WTC11 (cell line): ENCODE data around the gene CSAG3. TPM values are rescaled to one million over a fixed set of nuclear protein-coding genes. Genes with fewer than 3 reads are reported as not detected.
"Not testable (repeated sequence)": the region's sequence is repeated elsewhere in the genome, so short reads cannot be mapped to it uniquely, and the experiment has no call there.

ENCODE experiments used
- ATAC-seq: fragments of 200-7000 bp; cut with Tn5 transposase; 2 replicates; pipeline ENCODE4 v1.10.0; 2021; ENCODE audit warnings: mild to moderate bottlenecking, moderate library complexity
- Bru-seq: library from RNA; stranded (reverse); fragments of 400-500 nt; gene quantifications from one replicate; lab custom pipeline; 2021; lab: Mats Ljungman, UMichigan
- CTCF ChIA-PET: fragments of 300-600 bp; sonication (Branson Sonifier 250); formaldehyde crosslinking; loops from one replicate; lab custom pipeline; 2021; ENCODE audit warnings: antibody characterized with exemption; lab: Charles Lee
- POLR2A ChIA-PET: fragments of 350-600 bp; sonication (Branson Sonifier 250); formaldehyde crosslinking; loops from one replicate; lab custom pipeline; 2021; ENCODE audit warnings: antibody characterized with exemption; lab: Charles Lee
- DNase-seq: peaks from one replicate; pipeline ENCODE4 v3.0.0; 2021; ENCODE audit warnings: low spot score
- H3K27ac Mint-ChIP-seq: 2 replicates; pipeline ENCODE4 v1.8.0; 2021; ENCODE audit warnings: mixed read lengths
- H3K27me3 Mint-ChIP-seq: 2 replicates; pipeline ENCODE4 v1.8.0; 2021; ENCODE audit warnings: low read depth, mild to moderate bottlenecking, moderate library complexity, mixed read lengths
- H3K36me3 Mint-ChIP-seq: 2 replicates; pipeline ENCODE4 v1.8.0; 2021; ENCODE audit warnings: mixed read lengths
- H3K4me1 Mint-ChIP-seq: 2 replicates; pipeline ENCODE4 v1.8.0; 2022; ENCODE audit warnings: mixed read lengths
- H3K4me3 Mint-ChIP-seq: 2 replicates; pipeline ENCODE4 v1.8.0; 2021; ENCODE audit warnings: mild to moderate bottlenecking, moderate library complexity, mixed read lengths
- H3K9me3 Mint-ChIP-seq: 2 replicates; pipeline ENCODE4 v1.8.0; 2021; ENCODE audit warnings: mixed read lengths
- CREM ChIP-seq: sonication (generic); formaldehyde crosslinking; IDR thresholded peaks from 2 replicates; pipeline ENCODE4 v1.8.1; 2022; ENCODE audit warnings: mild to moderate bottlenecking, missing genetic modification reagents, moderate library complexity
- CTCF ChIP-seq: fragments of 200-600 bp; IDR thresholded peaks from 2 replicates; pipeline ENCODE4 v1.8.0; 2022; ENCODE audit warnings: antibody characterized with exemption
- ELF4 ChIP-seq: sonication (generic); formaldehyde crosslinking; IDR thresholded peaks from 2 replicates; pipeline ENCODE4 v1.8.1; 2022; ENCODE audit warnings: low read depth, mild to moderate bottlenecking, moderate library complexity, missing genetic modification reagents
- ERG ChIP-seq: fragments of 250-450 bp; sonication (Bioruptor Pico); IDR thresholded peaks from 2 replicates; pipeline ENCODE4 v1.8.0; 2021; ENCODE audit warnings: mild to moderate bottlenecking
- ETV6 ChIP-seq: sonication (generic); formaldehyde crosslinking; IDR thresholded peaks from 2 replicates; pipeline ENCODE4 v1.8.1; 2022; ENCODE audit warnings: mild to moderate bottlenecking, missing genetic modification reagents
- FOXP1 ChIP-seq: sonication (generic); formaldehyde crosslinking; IDR thresholded peaks from 2 replicates; pipeline ENCODE4 v1.8.0; 2022; ENCODE audit warnings: missing genetic modification reagents, mild to moderate bottlenecking, moderate library complexity, borderline replicate concordance
- GRHL2 ChIP-seq: fragments of 250-450 bp; sonication (Bioruptor Pico); IDR thresholded peaks from 2 replicates; pipeline ENCODE4 v1.8.0; 2022; ENCODE audit warnings: mild to moderate bottlenecking, moderate library complexity; ENCODE audit not compliant: insufficient replicate concordance, severe bottlenecking
- IRF1 ChIP-seq: sonication (generic); formaldehyde crosslinking; IDR thresholded peaks from 2 replicates; pipeline ENCODE4 v1.8.0; 2023; ENCODE audit warnings: missing genetic modification reagents
- MYBL2 ChIP-seq: sonication (generic); formaldehyde crosslinking; IDR thresholded peaks from 2 replicates; pipeline ENCODE4 v1.8.1; 2023; ENCODE audit warnings: mild to moderate bottlenecking, moderate library complexity, missing genetic modification reagents
- NFATC4 ChIP-seq: fragments of 250-450 bp; sonication (Bioruptor Pico); IDR thresholded peaks from 2 replicates; pipeline ENCODE4 v1.9.0; 2021; ENCODE audit warnings: mild to moderate bottlenecking
- NR1H2 ChIP-seq: sonication (generic); formaldehyde crosslinking; IDR thresholded peaks from 2 replicates; pipeline ENCODE4 v1.9.0; 2021; ENCODE audit warnings: mild to moderate bottlenecking, moderate library complexity, missing genetic modification reagents
- NR3C1 ChIP-seq: sonication (generic); formaldehyde crosslinking; conservative IDR thresholded peaks from 2 replicates; pipeline ENCODE4 v1.8.1; 2023; ENCODE audit warnings: low read depth, mild to moderate bottlenecking, missing genetic modification reagents
- RELA ChIP-seq: sonication (generic); formaldehyde crosslinking; IDR thresholded peaks from 2 replicates; pipeline ENCODE4 v1.8.1; 2022; ENCODE audit warnings: missing genetic modification reagents, mild to moderate bottlenecking, borderline replicate concordance
- TP53 ChIP-seq: sonication (generic); formaldehyde crosslinking; IDR thresholded peaks from 2 replicates; pipeline ENCODE4 v1.8.1; 2023; ENCODE audit warnings: mild to moderate bottlenecking, missing genetic modification reagents
- ZNF138 ChIP-seq: sonication (generic); formaldehyde crosslinking; conservative IDR thresholded peaks from 2 replicates; pipeline ENCODE4 v1.8.1; 2022; ENCODE audit warnings: mild to moderate bottlenecking, moderate library complexity, missing genetic modification reagents
- ZNF425 ChIP-seq: fragments of 250-450 bp; sonication (Bioruptor Pico); conservative IDR thresholded peaks from 2 replicates; pipeline ENCODE4 v1.9.0; 2021; ENCODE audit warnings: mild to moderate bottlenecking
- ZSCAN18 ChIP-seq: fragments of 250-450 bp; sonication (Bioruptor Pico); IDR thresholded peaks from 2 replicates; pipeline ENCODE4 v2.1.2; 2022; ENCODE audit warnings: mild to moderate bottlenecking, moderate library complexity
- long read RNA-seq, 3 experiments: library from RNA in 1 of 3; library from capped mRNA in 1 of 3; library from polyadenylated mRNA in 1 of 3; unstranded in 2 of 3; stranded (forward) in 1 of 3; transcript quantifications; one replicate each; pipeline ENCODE4 v2.0.0, GENCODE V29; 2021
- total RNA-seq: library from RNA; stranded (reverse); gene quantifications from 3 replicates; pipeline ENCODE4 v1.2.3, GENCODE V29; 2021

Gene CSAG3
- 13.0 to 14.1 TPM (median 13.2 TPM) in 3 replicates for total RNA-seq
- percentile 59 among the genes with signal in this experiment for Bru-seq, nascent RNA
- long read RNA-seq, experiment 1, partial matches to known transcripts, result 3 of 18 reads
- long read RNA-seq, experiment 1, other reads (novel, unspliced or antisense), result 15 of 18 reads
- long read RNA-seq, experiment 2, partial matches to known transcripts, result 1 of 15 reads
- long read RNA-seq, experiment 2, other reads (novel, unspliced or antisense), result 14 of 15 reads
- long read RNA-seq, experiment 3, partial matches to known transcripts, result 8 of 28 reads
- long read RNA-seq, experiment 3, other reads (novel, unspliced or antisense), result 20 of 28 reads

- H3K4me3 Mint-ChIP-seq, H3K36me3 Mint-ChIP-seq, H3K27me3 Mint-ChIP-seq, DNase-seq, H3K4me1 Mint-ChIP-seq, H3K9me3 Mint-ChIP-seq, ATAC-seq, H3K27ac Mint-ChIP-seq, CTCF ChIA-PET, POLR2A ChIA-PET: not testable (repeated sequence)
Observed at GRCh38 chrX:152758918-152759317, at the start of gene CSAG3. CSAG3 (plus strand) TSS chrX:152759218.

GRCh38 chrX:152713195-152713594, 45.8 kb upstream of the CSAG3 start:
- H3K27me3 Mint-ChIP-seq, ATAC-seq, H3K4me3 Mint-ChIP-seq, H3K9me3 Mint-ChIP-seq, H3K4me1 Mint-ChIP-seq, DNase-seq, POLR2A ChIA-PET, CTCF ChIA-PET, H3K36me3 Mint-ChIP-seq, H3K27ac Mint-ChIP-seq: not testable (repeated sequence)

GRCh38 chrX:152713815-152714787, 44.9 kb upstream of the CSAG3 start, which contains the start of gene MAGEA2B:
MAGEA2B (plus strand) TSS chrX:152714628; CDS start chrX:152717107, 2,479 bp downstream.
- H3K4me1 Mint-ChIP-seq, H3K27me3 Mint-ChIP-seq, POLR2A ChIA-PET, H3K36me3 Mint-ChIP-seq, H3K4me3 Mint-ChIP-seq, CTCF ChIA-PET, H3K9me3 Mint-ChIP-seq, H3K27ac Mint-ChIP-seq, DNase-seq: not testable (repeated sequence)
- ATAC-seq, result peak; percentile 85

GRCh38 chrX:152725409-152725808, 33.6 kb upstream of the CSAG3 start:
- no peak for DNase-seq
- Mint-ChIP-seq H3K27me3 (peaks cover 3% of the 10 kb centered on the region), H3K4me3 (no peak overlapping the region), H3K36me3 (no peaks in the 10 kb centered on the region), H3K9me3 (no peaks in the 10 kb centered on the region), H3K27ac (no peak overlapping the region), H3K4me1 (no peaks in the 10 kb centered on the region)
- no peak for ATAC-seq
- CTCF ChIA-PET, result no interaction called here
- POLR2A ChIA-PET, result no interaction called here
- TF ChIP-seq ZSCAN18 (CRISPR knock-in tag) (no peak), NR3C1 (CRISPR knock-in tag) (no peak), TP53 (no peak), NFATC4 (CRISPR knock-in tag) (no peak), CREM (CRISPR knock-in tag) (no peak), ZNF138 (CRISPR knock-in tag) (no peak), FOXP1 (CRISPR knock-in tag) (no peak), NR1H2 (no peak), RELA (CRISPR knock-in tag) (no peak), ERG (CRISPR knock-in tag) (no peak), IRF1 (CRISPR knock-in tag) (no peak), ZNF425 (no peak), ETV6 (no peak), CTCF (no peak), ELF4 (CRISPR knock-in tag) (no peak), MYBL2 (CRISPR knock-in tag) (no peak), GRHL2 (CRISPR knock-in tag) (no peak)
